HG02885 (cell line): ENCODE results near the gene PCED1B.
A peak's percentile ranks its signal among the peaks of the same experiment; 100 is the strongest.
"Not testable (repeated sequence)": the region's sequence is repeated elsewhere in the genome, so short reads cannot be mapped to it uniquely, and the experiment has no call there.

Source experiments
- ATAC-seq: cut with Tn5 transposase; IDR thresholded peaks from one replicate; pipeline ENCODE4 v1.9.1; 2021; ENCODE audit warnings: mild to moderate bottlenecking; ENCODE audit not compliant: unreplicated experiment, poor library complexity

The PCED1B gene

DNA sequence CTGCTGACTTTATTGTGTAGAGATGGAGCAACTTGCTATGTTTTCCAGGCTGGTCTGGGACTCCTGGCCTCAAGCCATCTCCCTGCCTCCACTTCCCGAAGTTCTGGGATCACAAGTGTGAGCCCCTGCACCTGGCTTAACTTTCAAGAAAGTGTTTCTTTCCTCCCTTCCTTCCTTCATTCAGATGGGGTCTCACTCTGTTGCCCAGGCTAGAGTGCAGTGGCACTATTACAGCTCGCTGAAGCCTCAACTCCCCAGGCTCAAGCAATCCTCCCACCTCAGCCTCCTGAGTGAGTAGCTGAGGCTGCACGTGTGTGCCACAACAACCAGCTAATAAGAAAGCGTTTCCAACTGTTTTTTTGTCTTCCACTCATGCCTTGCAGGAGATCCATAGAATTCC is 186.0 kb downstream of the PCED1B start:
- no peak for ATAC-seq

DNA sequence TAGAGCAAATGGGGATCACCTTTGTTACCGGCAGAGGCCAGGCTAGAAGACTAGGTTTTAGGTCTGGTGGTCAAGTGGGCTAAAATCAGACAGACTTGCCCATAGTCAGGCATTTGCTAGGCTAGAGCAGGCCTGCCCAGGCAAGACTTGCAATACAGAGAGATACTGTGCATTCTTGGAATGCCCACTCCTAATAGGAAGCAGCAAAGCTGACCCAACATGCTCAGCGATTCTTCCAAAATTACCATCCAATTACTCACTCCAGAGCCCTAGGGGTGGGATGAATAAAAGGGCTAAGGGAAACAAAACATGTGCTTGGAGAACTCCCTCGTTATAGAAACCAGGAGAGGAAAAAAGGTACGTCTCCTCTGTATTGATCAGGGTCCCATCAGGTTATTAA is 188.2 kb downstream of the PCED1B start:
- no peak for ATAC-seq

DNA sequence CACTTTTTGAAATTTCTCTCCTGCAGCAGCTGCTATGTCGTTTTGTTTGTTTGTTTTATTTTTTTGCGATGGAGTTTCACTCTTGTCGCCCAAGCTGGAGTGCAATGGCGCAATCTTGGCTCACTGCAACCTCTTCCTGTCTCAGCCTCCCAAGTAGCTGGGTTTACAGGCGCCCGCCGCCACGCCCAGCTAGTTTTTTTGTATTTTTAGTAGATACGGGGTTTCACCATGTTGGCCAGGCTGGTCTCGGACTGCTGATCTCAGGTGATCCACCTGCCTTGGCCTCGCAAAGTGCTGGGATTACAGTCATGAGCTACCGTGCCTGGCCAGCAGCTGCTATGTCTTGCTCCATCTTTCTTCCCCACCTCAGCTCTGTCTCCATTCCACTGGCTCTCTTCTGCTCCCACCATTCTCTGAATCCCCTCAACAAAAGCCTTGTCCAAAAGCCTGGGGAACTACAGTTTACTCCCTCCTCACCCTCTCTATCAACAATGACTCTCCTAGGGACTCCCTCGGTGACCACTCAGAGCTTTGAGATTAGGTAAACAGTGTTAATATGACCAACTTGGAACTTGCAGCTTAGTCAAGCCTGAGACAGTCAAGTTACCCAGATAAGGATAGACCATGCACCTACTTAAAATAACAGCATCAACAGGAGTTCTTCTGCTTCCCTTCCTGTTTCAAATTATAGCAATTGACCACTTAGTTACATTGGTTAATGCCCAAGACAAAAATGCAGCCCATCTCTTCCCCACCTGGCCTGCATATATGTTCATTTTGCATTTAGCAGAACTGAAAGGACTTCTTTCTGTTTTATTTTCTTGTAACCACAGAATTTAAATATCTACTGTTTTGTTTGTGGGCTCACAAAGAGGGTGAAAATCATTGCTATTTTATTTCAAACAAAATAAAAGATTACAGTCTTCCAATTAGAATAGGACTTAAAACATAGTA is 189.4 kb downstream of the PCED1B start:
- ATAC-seq = peak; percentile 79

DNA sequence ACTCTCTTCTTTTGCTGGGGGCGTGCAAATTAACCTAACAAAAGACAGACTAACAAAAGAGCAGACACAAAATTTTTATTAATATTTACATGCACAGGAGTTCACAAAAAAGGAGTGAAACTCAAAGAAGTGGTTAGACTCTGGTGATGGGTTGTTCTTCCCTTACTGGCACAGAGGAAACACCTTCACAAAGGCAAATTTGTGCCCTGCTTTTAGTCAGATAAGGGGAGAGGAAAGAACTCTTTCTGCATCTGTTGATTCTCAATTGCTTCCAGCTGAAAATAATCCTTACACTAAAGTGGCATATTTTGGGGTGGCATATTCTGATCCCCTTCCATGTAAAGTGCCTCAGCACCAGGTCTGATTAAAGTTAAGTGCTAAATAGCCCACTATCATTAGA is 190.5 kb downstream of the PCED1B start:
- ATAC-seq = no peak

DNA sequence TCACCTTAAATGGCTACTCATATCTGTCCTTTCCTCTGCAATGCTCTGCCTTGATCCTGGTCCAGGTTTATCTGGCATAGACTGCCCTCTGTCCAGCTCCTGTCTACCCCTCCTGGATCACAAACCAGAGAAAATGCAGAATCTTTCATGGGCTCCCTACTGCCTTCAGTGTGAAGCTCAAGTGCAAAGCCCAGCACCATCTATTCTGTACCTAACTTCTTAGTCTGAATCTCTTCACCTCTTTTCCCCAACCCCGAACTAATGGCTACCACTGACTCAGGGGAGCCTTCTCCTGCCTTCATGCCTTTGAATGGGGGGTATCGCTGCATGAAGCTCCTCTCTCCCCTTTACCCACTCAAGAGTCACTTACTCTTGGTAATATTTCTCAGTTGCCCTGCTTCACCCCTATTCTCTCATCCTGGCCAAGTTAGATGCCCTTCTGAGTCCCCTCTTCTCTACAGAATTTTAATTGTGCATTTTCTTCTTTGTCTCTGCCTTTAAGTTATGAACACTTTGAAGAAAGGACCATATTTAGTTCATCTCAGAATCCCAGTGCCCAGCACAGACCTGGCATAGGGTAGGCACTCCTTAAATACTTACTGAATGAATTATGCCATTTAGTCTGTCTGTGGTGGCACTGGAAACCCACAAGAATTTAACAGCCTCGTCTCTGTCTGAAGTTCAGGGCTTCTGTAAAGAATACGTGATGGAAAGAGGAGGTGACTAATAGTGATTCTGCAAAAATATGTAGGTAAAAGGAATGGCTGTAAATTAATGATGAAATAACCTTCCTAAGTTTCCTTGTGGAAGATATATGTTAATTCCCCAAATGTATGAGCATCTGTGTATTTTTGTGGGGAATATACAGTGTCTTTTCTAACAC is 191.6 kb downstream of the PCED1B start:
- ATAC-seq = no peak

DNA sequence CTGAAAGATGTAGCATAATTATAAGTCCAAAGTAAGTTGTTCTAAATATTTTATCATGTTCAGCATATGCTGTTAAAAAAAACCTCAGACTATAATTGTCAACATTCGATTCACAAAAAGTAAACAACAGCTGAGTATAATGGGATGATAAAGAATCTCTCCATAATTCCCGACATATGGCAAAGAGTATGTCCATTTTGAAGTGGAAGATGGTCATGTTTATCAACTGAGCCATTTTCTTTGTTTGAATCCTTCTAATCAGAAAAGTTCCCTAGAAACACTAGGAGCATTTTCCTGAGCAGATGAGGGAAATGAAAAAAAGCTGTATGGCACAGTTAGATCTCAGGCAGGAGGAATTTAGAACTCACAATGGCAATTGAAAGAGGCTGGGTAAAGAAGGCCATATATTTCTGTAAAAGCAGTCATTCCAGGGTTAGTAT is 192.4 kb downstream of the PCED1B start:
- ATAC-seq = no peak

DNA sequence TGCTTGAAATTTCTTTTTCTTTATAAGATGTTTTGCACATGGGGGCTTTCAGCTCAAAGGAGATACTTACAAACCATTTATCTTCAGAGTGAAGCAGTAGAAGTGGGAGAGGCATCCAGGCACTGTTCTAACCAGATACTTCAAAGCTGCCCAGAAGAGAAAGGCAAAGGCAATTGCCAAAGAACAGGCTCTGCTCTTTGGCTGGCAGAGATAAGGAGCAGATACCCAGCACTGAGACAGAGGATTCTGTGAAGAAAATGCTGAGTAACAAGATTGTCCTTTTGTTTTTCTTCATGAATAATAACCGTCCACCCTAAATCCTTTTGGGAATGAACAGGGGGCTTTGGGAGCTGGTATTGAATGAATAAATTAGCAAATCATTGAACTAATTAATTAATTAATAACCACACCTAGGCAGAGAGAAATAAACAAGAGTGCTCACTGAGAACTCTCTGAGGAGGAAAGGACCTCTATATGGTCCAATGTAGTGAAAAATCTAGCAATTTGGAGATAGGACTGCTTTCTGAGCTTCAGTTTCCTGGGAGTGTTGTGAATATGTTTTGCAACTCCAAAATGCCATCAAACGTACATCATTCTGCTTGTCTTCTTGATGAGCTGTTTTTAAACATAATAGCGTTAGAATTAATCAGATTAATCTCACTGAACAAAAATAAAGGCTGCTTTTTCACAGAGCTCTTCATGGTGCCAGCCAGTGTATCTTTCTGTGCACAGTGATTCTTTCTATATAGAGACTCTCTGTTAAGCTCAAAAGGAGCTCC is 193.2 kb downstream of the PCED1B start:
- ATAC-seq = no peak

DNA sequence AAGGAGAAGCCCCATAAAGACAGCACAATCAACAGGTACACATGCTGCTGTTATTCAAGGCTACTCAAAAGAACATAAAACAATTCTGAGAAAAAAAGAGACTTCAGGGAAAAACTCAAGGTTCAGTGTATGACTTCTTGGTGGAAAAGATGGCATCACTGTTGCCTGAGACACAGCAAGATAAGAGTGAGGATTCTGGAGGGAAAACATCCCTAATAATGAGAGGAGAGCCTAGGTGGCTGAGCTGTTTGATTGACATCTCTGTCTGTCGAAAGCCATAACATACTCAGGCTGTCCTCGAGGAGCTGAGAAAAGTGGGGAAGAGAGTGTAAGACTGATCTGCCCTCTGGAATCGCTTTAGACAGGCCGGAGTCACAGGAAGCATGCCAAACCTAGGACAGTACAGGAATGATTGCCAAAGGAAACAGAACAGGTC is 193.8 kb downstream of the PCED1B start:
- ATAC-seq = no peak

DNA sequence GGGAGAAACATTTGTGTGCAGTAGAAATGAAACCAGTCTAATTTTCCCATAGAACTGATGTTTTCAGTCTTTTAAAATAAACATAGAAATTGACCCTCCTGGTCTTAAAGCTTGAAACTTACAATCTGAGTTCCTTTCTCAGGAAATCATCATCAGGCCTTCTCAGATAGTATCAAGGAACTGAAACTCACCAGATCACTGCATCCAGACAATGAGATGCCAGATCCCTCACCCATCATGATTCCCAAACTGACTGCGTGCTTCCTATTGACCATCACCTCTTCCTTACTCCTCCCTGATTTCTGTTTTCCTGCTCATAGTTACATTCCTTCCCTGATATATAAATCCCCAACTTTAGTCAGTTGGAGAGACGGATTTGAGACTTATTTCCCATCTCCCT is 195.3 kb downstream of the PCED1B start:
- ATAC-seq = no peak

DNA sequence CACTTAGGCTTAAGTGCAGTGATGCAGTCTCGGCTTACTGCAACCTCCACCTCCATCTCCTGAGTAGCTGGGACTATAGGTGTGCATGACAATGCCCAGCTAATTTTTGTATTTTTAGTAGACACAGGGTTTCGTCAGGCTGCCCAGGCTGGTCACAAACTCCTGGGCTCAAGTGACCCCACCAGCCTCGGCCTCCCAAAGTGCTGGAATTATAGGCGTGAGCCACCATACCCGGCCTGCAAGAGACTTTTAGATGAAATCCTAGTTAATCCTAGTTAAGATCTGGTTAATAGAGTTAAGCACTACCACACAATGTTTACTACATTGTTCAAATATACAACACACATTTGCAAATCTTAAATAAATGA is 196.8 kb downstream of the PCED1B start:
- no peak for ATAC-seq

DNA sequence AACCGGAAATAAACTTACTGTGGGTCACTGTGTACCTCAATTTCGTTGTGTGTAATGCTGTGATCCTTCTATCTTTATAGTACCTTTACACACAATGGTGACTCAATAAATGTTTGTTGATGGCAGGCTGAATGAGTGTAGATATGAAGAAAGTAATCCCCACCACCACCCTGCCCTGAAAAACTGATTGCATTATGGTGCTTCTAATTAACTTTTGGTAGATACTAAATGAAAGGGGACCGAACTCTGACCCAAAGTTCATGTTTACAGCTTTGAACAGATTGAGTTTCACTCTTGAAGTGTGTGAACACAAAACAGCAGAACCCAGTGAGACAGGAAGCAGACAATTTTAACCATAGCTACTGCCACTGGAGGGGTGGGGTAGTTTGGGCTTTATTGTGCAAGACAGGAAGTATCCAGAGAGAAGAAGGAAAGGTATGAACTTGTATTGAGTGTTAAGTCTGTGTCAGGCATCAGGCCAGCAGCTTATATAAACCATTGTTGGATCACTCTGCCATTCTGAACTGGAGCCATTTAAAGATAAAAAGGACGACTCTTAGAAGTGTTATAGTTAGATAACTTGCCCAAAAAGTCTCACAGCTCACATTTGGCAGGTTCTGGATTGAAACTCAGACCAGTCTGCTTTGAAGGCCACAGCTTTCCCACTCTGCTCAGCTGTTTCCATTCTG is 197.3 kb downstream of the PCED1B start:
- ATAC-seq = peak; percentile 96

DNA sequence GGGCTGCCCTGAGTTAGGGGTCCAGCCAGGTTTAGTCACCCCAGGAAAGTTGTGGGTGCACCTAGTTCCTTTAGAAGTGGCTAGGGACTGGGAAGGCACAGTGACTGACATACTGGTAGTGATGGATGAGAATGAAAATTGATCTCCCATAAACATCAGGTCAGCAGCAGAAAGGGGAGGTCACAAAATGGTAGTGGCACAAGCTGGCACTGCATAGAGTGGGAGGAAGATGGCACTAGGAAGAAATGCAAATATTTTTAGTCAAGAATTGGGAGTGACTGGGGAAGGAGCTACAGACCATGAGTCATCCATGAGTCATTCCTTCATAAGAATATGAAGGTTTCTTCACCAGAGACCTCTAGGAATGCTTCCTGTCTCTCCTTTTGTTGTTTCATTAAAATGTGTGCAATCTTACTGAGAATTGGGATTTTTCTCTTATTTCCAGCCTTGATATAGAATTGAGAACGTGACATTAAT is 198.6 kb downstream of the PCED1B start:
- no peak for ATAC-seq

DNA sequence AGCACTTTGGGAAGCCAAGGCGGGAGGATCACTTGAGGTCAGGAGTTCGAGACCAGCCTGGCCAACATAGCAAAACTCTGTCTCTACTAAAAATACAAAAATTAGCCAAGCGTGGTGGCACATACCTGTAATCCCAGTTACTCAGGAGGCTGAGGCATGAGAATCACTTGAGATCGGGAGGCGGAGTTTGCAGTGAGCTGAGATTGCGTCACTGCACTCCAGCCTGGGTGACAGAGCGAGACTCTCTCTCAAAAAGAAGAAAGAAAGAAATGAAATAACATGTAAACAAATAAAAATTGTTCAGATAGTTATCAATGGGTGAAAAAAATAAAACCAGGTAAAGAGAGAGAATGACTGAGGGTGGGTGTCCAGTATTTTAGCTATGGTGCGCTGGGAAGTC is 200.3 kb downstream of the PCED1B start:
- not testable (repeated sequence) for ATAC-seq

DNA sequence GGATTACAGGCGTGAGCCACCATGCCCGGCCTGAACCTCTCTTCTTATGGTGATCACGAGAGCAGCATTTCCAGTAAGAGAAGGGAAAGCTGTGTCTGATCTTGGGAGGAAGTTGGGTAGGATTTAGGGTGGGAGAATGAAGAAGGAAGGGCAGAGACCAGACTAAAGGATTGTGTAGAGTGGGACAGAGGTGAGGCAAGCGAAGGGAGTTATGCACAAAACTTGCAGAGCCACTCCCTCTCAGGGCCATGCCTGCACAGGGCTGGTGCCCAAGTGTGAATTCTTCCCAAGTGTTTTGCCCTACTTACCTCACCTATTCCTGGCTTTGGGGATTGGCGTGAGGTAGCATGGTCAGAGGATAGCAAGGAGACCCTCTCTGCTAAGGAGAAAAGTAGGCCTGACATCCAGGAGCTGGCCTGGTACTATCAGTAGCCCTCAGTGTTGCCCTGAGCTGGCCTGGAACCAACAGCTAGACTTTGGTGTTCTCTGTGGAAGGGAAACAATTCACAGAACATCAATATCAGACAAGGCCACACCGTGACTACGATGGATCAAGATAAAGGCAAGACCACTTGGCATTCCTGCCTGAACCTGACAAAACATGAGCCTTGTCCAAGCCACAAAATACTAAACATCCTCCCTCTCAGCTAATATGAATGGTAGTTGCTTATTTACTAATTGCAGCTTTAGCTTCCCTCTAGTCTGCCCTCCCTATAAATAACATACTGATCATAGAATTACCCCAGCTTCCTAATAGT is 201.3 kb downstream of the PCED1B start:
- ATAC-seq = no peak

DNA sequence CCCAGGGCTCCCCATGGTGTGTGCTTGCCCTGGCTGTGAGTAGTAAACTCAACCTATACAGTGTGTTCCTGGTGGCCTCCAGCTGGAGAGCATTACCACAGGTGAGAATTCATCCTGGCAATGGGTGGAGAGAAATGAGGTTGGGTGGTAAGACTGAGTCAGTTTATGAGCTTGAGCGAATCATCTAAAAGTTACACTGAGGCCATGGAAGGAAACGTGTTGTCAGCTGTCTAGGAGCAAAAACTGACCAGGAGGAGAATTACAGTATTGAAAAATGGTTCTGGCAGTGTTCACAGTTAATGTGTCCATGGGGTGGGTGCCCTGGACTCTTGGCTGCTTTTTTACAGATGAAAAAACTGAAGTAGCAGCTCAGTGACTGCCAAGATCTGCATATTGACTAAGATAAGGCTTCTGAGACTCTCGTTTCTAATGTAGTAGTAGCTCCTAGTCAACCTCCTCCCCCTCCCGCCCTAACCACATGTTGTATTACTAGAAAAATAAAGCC is 202.3 kb downstream of the PCED1B start:
- ATAC-seq = no peak

DNA sequence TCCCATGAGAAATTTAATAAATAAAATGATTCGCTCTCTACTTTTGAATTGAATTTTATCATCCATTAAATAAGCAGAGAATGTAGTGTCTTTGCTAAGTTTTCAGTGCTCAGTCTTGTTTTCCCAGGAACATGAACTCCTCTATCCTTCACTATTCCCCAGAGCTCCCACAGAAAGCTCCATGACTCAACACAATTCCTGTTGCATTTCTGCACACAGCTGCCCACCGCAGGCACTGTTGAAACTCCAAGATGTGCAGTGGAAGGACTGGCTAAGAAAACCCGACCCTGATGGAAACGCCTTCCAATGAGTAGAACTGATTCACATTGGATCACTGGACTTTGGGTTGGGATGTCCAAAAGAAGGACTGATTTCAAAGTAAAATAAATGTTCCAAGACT is 202.8 kb downstream of the PCED1B start:
- ATAC-seq = no peak
